ENCODE data around the gene CLCN5.
"Not testable (repeated sequence)": the region's sequence is repeated elsewhere in the genome, so short reads cannot be mapped to it uniquely, and the experiment has no call there.

Gene CLCN5

DNA sequence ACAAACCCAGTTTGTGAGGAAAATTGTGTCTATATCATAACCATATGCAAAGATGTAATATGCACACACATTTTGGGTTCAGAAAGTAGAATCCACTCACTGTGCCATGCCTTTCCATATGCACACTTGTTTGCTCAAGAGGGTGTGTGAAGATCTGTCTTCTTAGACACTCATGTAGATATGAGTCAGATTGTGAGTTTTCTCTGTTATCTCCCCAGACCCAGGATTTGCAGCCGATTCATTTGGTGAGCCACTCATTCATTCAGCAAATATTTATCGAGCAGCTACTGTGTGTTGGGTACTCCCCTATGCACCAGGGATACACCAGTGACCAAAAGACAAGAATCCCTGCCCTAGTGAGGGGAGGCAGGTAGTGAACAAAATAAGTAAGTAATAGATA, 81.5 kb downstream of the CLCN5 start:
- Histone ChIP-seq H3K36me3 (ENCODE audit: low read length) (no peaks in the 10 kb centered on the region), H3K4me2 (ENCODE audit: low read depth, low read length, poor library complexity, severe bottlenecking) (no peak overlapping the region), H3K9me2 (replicated peaks; ENCODE audit: insufficient read depth, low read length) (no peaks in the 10 kb centered on the region), H3K27ac (ENCODE audit: low read depth, low read length) (no peak overlapping the region), H3K9ac (ENCODE audit: low read length) (no peak overlapping the region), H3K9me3 (ENCODE audit: insufficient read depth, low read length) (no peaks in the 10 kb centered on the region), H3F3A (ENCODE audit: insufficient read depth) (no peaks in the 10 kb centered on the region), H3K27me3 (ENCODE audit: low read length) (no peaks in the 10 kb centered on the region), H3K4me3 (ENCODE audit: insufficient read depth, low read length, poor library complexity, severe bottlenecking) (no peak overlapping the region), H4K20me1 (ENCODE audit: low read depth, low read length) (no peaks in the 10 kb centered on the region), H2AFZ (ENCODE audit: low read depth, low read length, severe bottlenecking) (no peak overlapping the region), H3K79me2 (ENCODE audit: insufficient read depth, low read length) (no peaks in the 10 kb centered on the region)
- TF ChIP-seq EZH2phosphoT487 (conservative IDR thresholded peaks at IDR 0.05; ENCODE audit: low read length) = no peak
- TF ChIP-seq, protein P1, sequence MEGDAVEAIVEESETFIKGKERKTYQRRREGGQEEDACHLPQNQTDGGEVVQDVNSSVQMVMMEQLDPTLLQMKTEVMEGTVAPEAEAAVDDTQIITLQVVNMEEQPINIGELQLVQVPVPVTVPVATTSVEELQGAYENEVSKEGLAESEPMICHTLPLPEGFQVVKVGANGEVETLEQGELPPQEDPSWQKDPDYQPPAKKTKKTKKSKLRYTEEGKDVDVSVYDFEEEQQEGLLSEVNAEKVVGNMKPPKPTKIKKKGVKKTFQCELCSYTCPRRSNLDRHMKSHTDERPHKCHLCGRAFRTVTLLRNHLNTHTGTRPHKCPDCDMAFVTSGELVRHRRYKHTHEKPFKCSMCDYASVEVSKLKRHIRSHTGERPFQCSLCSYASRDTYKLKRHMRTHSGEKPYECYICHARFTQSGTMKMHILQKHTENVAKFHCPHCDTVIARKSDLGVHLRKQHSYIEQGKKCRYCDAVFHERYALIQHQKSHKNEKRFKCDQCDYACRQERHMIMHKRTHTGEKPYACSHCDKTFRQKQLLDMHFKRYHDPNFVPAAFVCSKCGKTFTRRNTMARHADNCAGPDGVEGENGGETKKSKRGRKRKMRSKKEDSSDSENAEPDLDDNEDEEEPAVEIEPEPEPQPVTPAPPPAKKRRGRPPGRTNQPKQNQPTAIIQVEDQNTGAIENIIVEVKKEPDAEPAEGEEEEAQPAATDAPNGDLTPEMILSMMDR (IDR thresholded peaks at IDR 0.05; ENCODE audit: insufficient read depth, low read length, poor library complexity, severe bottlenecking) = no peak

DNA sequence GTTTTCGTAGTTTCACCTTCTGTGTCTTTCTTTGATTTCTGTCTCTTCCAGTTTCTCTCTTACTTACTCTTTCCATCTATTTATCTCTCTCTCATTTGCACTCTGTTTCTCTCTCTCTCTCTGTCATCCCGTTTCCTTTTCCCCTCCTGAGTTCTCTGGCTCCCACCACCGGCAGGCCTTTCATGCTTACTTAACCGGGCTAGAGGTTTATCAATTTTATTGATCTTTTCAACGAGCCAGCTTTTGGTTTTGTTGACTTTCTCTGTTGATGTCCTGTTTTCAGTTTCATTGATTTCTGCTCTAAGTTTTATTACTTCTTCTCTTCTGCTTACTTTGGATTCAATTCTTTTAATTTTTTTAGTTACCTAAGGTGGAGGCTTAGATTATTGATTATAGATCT, 103.2 kb downstream of the CLCN5 start:
- H3K4me3 ChIP-seq (ENCODE audit: insufficient read depth, low read length, poor library complexity, severe bottlenecking); H3K9me3 ChIP-seq (ENCODE audit: insufficient read depth, low read length); H3K36me3 ChIP-seq (ENCODE audit: low read length); H3F3A ChIP-seq (ENCODE audit: insufficient read depth); H3K9ac ChIP-seq (ENCODE audit: low read length); H3K27ac ChIP-seq (ENCODE audit: low read depth, low read length); H4K20me1 ChIP-seq (ENCODE audit: low read depth, low read length); H3K4me2 ChIP-seq (ENCODE audit: low read depth, low read length, poor library complexity, severe bottlenecking); H3K79me2 ChIP-seq (ENCODE audit: insufficient read depth, low read length); H3K27me3 ChIP-seq (ENCODE audit: low read length); H2AFZ ChIP-seq (ENCODE audit: low read depth, low read length, severe bottlenecking); H3K9me2 ChIP-seq (replicated peaks; ENCODE audit: insufficient read depth, low read length): not testable (repeated sequence)

DNA sequence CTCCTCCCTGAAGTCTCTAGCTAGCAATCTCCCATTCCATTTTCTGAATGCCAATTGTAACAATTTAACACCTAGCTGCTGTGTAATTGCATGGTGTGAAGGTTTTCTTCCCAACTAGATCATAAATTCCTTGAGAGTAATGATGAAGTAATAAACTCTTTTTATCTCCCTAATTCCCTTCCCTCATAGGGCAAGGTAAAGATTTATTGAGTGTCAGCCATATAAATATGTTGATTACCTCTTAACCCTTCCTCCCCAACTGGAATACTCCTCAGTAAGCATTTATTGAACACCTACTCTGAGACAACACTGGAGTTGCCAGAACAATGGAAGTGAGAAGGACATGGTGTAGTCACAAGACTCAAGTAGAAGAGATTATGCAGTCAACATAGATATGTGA, 112.7 kb downstream of the CLCN5 start:
- no peak overlapping the region for H3K27ac ChIP-seq (ENCODE audit: low read depth, low read length)
- H3K4me2 ChIP-seq (ENCODE audit: low read depth, low read length, poor library complexity, severe bottlenecking) = no peak overlapping the region
- H3K27me3 ChIP-seq (ENCODE audit: low read length) = no peaks in the 10 kb centered on the region
- no peak overlapping the region for H3K4me3 ChIP-seq (ENCODE audit: insufficient read depth, low read length, poor library complexity, severe bottlenecking)
- no peaks in the 10 kb centered on the region for H3K9me2 ChIP-seq (replicated peaks; ENCODE audit: insufficient read depth, low read length)
- H3K9me3 ChIP-seq (ENCODE audit: insufficient read depth, low read length) = no peaks in the 10 kb centered on the region
- TF ChIP-seq, protein P1 (IDR thresholded peaks at IDR 0.05; ENCODE audit: insufficient read depth, low read length, poor library complexity, severe bottlenecking) = no peak
- no peak for TF ChIP-seq EZH2phosphoT487 (conservative IDR thresholded peaks at IDR 0.05; ENCODE audit: low read length)
- H3K79me2 ChIP-seq (ENCODE audit: insufficient read depth, low read length) = no peaks in the 10 kb centered on the region
- no peak overlapping the region for H3K9ac ChIP-seq (ENCODE audit: low read length)
- H4K20me1 ChIP-seq (ENCODE audit: low read depth, low read length) = no peaks in the 10 kb centered on the region
- H3F3A ChIP-seq (ENCODE audit: insufficient read depth) = no peaks in the 10 kb centered on the region
- no peaks in the 10 kb centered on the region for H3K36me3 ChIP-seq (ENCODE audit: low read length)
- H2AFZ ChIP-seq (ENCODE audit: low read depth, low read length, severe bottlenecking) = no peak overlapping the region

DNA sequence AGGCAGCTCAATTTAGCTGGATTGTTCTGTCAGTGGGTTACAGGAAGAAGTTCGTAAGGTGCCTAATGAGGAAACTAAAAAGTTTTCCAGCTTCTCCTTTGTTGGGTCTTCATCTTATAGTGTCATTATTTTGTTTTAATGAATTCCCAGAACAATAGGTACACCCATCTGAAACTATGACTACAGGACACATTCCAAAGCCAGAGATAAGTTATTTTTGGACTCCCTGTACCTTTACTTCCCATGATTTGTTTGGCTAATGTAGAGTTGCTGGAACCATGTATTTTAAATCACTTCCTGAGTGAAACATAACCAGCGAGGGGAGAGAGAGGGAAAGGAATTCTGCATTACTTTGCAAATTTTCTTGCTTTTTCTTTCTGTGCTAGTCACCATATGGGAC, 114.0 kb downstream of the CLCN5 start:
- no peaks in the 10 kb centered on the region for H3K36me3 ChIP-seq (ENCODE audit: low read length)
- TF ChIP-seq, protein P1 (IDR thresholded peaks at IDR 0.05; ENCODE audit: insufficient read depth, low read length, poor library complexity, severe bottlenecking) = no peak
- TF ChIP-seq EZH2phosphoT487 (conservative IDR thresholded peaks at IDR 0.05; ENCODE audit: low read length) = no peak
- H2AFZ ChIP-seq (ENCODE audit: low read depth, low read length, severe bottlenecking) = no peak overlapping the region
- no peak overlapping the region for H3K9ac ChIP-seq (ENCODE audit: low read length)
- no peaks in the 10 kb centered on the region for H3F3A ChIP-seq (ENCODE audit: insufficient read depth)
- no peaks in the 10 kb centered on the region for H3K9me2 ChIP-seq (replicated peaks; ENCODE audit: insufficient read depth, low read length)
- H4K20me1 ChIP-seq (ENCODE audit: low read depth, low read length) = no peaks in the 10 kb centered on the region
- H3K79me2 ChIP-seq (ENCODE audit: insufficient read depth, low read length) = no peaks in the 10 kb centered on the region
- H3K4me2 ChIP-seq (ENCODE audit: low read depth, low read length, poor library complexity, severe bottlenecking) = no peak overlapping the region
- H3K4me3 ChIP-seq (ENCODE audit: insufficient read depth, low read length, poor library complexity, severe bottlenecking) = no peak overlapping the region
- H3K27me3 ChIP-seq (ENCODE audit: low read length) = no peaks in the 10 kb centered on the region
- H3K9me3 ChIP-seq (ENCODE audit: insufficient read depth, low read length) = no peaks in the 10 kb centered on the region
- H3K27ac ChIP-seq (ENCODE audit: low read depth, low read length) = no peak overlapping the region

Data from SU-DHL-6 (cell line).